ENCODE data around the gene EIF2S1. TPM values are rescaled to one million over a fixed set of nuclear protein-coding genes. Genes with fewer than 3 reads are reported as not detected.

Gene EIF2S1
- total and polyA plus RNA-seq, 12 donors, result 18.7 to 118 (median 94.3) TPM

GRCh38 chr14:67409461-67409860, 49.3 kb downstream of the EIF2S1 start:
- H3K27ac ChIP-seq, result no peak overlapping the region
- WGBS, 2 donors, result 73 to 76% methylated on average over 8 of the region's 8 CpGs
- DNase-seq, result no peak
- no peak for ATAC-seq
- H3K36me3 ChIP-seq, result no peaks in the 10 kb centered on the region
- intact Hi-C loops (cut with DNase I), result no loop called here
- TF ChIP-seq, protein P1, sequence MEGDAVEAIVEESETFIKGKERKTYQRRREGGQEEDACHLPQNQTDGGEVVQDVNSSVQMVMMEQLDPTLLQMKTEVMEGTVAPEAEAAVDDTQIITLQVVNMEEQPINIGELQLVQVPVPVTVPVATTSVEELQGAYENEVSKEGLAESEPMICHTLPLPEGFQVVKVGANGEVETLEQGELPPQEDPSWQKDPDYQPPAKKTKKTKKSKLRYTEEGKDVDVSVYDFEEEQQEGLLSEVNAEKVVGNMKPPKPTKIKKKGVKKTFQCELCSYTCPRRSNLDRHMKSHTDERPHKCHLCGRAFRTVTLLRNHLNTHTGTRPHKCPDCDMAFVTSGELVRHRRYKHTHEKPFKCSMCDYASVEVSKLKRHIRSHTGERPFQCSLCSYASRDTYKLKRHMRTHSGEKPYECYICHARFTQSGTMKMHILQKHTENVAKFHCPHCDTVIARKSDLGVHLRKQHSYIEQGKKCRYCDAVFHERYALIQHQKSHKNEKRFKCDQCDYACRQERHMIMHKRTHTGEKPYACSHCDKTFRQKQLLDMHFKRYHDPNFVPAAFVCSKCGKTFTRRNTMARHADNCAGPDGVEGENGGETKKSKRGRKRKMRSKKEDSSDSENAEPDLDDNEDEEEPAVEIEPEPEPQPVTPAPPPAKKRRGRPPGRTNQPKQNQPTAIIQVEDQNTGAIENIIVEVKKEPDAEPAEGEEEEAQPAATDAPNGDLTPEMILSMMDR (IDR thresholded peaks at IDR 0.05), result no peak
- H3K4me3 ChIP-seq, result no peak overlapping the region
- H3K27me3 ChIP-seq, result peaks cover 0 to 23% (median 17%) of the 10 kb centered on the region in 7 donors
- no peaks in the 10 kb centered on the region for H3K9me3 ChIP-seq
- peaks cover 0 to 22% (median 8%) of the 10 kb centered on the region in 9 donors for H3K4me1 ChIP-seq

- 90 to 91% methylated on average over 9 of the region's 9 CpGs for WGBS, 2 donors
- Histone ChIP-seq H3K27me3 (peaks cover 0 to 23% (median 17%) of the 10 kb centered on the region in 7 donors), H3K36me3 (no peaks in the 10 kb centered on the region), H3K27ac (no peak overlapping the region), H3K9me3 (no peaks in the 10 kb centered on the region), H3K4me3 (no peak overlapping the region), H3K4me1 (peaks cover 0 to 22% (median 8%) of the 10 kb centered on the region in 9 donors)
- TF ChIP-seq, protein P1 (IDR thresholded peaks at IDR 0.05), result no peak
- intact Hi-C loops (cut with DNase I), result no loop called here
- ATAC-seq (no peak), DNase-seq (no peak)
These were observed 50.2 kb downstream of the EIF2S1 start for GRCh38 chr14:67410313-67410712.

DNA sequence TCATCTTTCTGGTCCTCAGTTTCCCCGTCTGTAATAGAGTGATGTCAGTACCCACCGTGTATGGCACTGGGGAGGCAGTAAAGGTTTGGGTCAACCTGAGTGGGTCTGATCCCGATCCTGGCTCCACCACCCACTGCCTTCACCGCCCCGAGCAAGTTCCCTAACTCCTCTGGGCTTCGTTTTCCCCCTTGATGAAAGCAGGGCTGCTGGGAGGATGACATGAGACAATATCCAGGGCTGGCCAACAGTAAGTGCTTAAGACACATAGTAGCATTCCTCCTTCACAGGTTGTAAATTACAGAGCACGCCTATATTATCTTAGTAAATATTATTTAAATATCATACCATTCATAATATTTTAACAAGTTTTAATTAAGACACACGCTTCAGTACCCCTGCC, 51.2 kb downstream of the EIF2S1 start:
- Histone ChIP-seq H3K27ac (no peak overlapping the region), H3K9me3 (no peaks in the 10 kb centered on the region), H3K36me3 (no peaks in the 10 kb centered on the region), H3K4me1 (peaks cover 0 to 22% (median 8%) of the 10 kb centered on the region in 9 donors), H3K4me3 (peak overlapping the region in 6 of 10 donors; percentile 38 to 50 (median 43)), H3K27me3 (peaks cover 0 to 23% (median 17%) of the 10 kb centered on the region in 7 donors)
- ATAC-seq, result no peak
- TF ChIP-seq, protein P1 (IDR thresholded peaks at IDR 0.05), result no peak
- no peak for DNase-seq
- WGBS, 2 donors, result 25 to 41% methylated on average over 8 of the region's 8 CpGs
- intact Hi-C loops (cut with DNase I), result no loop called here

- DNase-seq (peak in 1 of 2 donors; percentile 52), ATAC-seq (peak in 1 of 8 donors; percentile 43)
- H3K27ac ChIP-seq, result no peak within 1 kb of the TSS
- intact Hi-C loops (cut with DNase I), result no loop called here
- H3K4me1 ChIP-seq, result peaks cover 0 to 22% (median 8%) of the 10 kb centered on the region in 9 donors
- peaks cover 0 to 23% (median 17%) of the 10 kb centered on the region in 7 donors for H3K27me3 ChIP-seq
- H3K36me3 ChIP-seq, result no peaks in the 10 kb centered on the region
- TF ChIP-seq, protein P1 (IDR thresholded peaks at IDR 0.05), result no peak
- 4 to 5% methylated on average over 62 to 63 of the region's 63 CpGs for whole genome bisulfite sequencing, 2 donors
- peak within 1 kb of the TSS in 9 of 10 donors; percentile 3 to 50 (median 42) for H3K4me3 ChIP-seq
- no peaks in the 10 kb centered on the region for H3K9me3 ChIP-seq
These were observed 51.8 kb downstream of the EIF2S1 start, which contains the start of gene PLEK2 for GRCh38 chr14:67411820-67412421. PLEK2 (minus strand) TSS chr14:67412165; CDS start chr14:67412059, 106 bp downstream.
